ENCODE data around the gene CELF1. TPM values are rescaled to one million over a fixed set of nuclear protein-coding genes. Genes with fewer than 3 reads are reported as not detected.
A peak's percentile ranks its signal among the peaks of the same experiment; 100 is the strongest.

The CELF1 gene
- total and polyA plus RNA-seq, 9 of the 15 experiments (the other 6 are each of a cell fraction or from before 2014, with no cell fraction given), result 11.3 to 142 (median 77.4) TPM

DNA sequence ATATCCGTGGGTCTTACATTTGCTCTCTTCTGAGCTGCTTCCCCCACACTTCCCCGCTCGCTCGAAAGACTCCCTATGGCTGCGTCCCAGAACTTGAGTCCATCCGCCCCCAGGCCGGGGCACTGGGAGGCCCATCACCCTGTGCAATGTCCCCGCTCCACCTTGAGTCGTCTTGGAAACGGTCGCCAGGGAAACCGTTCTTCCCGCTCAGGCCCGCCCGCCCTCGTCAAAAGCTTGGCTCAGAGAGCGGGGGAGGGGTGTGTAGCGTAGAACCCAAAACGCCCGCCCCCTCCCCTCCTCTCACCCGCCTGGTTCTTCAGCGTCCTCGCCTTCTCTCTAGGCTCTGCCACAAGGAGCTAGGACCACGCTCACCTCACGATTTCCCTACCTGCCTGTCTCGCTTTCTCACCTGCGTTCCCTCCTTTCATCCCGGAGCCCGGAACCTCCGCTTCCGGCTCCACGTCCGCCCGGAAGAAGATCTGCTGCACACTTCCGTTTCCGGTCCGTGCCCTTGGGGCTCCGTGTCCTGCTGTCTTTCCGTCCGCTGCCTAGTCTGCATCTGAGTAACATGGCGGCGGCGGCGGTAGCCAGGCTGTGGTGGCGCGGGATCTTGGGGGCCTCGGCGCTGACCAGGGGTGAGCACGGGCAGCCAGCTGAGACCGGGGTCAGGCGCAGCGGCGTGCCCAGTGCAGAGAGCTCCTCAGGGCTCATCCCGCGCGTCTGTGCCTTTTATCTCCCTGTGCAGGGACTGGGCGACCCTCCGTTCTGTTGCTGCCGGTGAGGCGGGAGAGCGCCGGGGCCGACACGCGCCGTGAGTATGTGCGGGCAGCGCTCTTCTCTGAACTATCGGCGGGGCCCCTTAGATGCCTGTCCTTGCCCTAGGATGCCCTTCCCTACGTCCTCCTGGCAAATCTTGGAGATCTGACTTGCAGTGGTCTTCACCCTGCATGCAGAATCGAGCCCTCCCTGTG, 25.9 kb upstream of the CELF1 start, which contains the start of the genes KBTBD4 and NDUFS3 (continued):
- TF ChIP-seq, protein P1, sequence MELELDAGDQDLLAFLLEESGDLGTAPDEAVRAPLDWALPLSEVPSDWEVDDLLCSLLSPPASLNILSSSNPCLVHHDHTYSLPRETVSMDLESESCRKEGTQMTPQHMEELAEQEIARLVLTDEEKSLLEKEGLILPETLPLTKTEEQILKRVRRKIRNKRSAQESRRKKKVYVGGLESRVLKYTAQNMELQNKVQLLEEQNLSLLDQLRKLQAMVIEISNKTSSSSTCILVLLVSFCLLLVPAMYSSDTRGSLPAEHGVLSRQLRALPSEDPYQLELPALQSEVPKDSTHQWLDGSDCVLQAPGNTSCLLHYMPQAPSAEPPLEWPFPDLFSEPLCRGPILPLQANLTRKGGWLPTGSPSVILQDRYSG (tag; conservative IDR thresholded peaks at IDR 0.05; ENCODE audit: low read depth), result peak; percentile 57; the same call in 1 of the 2 replicates
- TF ChIP-seq HLTF (IDR thresholded peaks at IDR 0.05), result peak; percentile 98
- TF ChIP-seq ZNF324 (CRISPR knock-in tag; IDR thresholded peaks at IDR 0.05), result no peak
- TF ChIP-seq ZNF232 (CRISPR knock-in tag; IDR thresholded peaks at IDR 0.05), result 0 out of 2 replicates have a peak, but pooled peaks have one; percentile 39
- peak; percentile 81 to 95; a peak in 2 of 4 replicates for TF ChIP-seq CSDE1 (IDR thresholded peaks at IDR 0.05)
- TF ChIP-seq PHF20 (IDR thresholded peaks at IDR 0.05; ENCODE audit: partially characterized antibody), result peak; percentile 100
- TF ChIP-seq, protein P2, sequence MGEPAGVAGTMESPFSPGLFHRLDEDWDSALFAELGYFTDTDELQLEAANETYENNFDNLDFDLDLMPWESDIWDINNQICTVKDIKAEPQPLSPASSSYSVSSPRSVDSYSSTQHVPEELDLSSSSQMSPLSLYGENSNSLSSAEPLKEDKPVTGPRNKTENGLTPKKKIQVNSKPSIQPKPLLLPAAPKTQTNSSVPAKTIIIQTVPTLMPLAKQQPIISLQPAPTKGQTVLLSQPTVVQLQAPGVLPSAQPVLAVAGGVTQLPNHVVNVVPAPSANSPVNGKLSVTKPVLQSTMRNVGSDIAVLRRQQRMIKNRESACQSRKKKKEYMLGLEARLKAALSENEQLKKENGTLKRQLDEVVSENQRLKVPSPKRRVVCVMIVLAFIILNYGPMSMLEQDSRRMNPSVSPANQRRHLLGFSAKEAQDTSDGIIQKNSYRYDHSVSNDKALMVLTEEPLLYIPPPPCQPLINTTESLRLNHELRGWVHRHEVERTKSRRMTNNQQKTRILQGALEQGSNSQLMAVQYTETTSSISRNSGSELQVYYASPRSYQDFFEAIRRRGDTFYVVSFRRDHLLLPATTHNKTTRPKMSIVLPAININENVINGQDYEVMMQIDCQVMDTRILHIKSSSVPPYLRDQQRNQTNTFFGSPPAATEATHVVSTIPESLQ (CRISPR knock-in tag; IDR thresholded peaks at IDR 0.05), result no peak; the same call in 1 of the 2 replicates
- TF ChIP-seq, protein P3, sequence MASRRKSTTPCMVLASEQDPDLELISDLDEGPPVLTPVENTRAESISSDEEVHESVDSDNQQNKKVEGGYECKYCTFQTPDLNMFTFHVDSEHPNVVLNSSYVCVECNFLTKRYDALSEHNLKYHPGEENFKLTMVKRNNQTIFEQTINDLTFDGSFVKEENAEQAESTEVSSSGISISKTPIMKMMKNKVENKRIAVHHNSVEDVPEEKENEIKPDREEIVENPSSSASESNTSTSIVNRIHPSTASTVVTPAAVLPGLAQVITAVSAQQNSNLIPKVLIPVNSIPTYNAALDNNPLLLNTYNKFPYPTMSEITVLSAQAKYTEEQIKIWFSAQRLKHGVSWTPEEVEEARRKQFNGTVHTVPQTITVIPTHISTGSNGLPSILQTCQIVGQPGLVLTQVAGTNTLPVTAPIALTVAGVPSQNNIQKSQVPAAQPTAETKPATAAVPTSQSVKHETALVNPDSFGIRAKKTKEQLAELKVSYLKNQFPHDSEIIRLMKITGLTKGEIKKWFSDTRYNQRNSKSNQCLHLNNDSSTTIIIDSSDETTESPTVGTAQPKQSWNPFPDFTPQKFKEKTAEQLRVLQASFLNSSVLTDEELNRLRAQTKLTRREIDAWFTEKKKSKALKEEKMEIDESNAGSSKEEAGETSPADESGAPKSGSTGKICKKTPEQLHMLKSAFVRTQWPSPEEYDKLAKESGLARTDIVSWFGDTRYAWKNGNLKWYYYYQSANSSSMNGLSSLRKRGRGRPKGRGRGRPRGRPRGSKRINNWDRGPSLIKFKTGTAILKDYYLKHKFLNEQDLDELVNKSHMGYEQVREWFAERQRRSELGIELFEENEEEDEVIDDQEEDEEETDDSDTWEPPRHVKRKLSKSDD (conservative IDR thresholded peaks at IDR 0.05; ENCODE audit: low read length), result no peak; the same call in 1 of the 2 replicates
- TF ChIP-seq, protein P4, sequence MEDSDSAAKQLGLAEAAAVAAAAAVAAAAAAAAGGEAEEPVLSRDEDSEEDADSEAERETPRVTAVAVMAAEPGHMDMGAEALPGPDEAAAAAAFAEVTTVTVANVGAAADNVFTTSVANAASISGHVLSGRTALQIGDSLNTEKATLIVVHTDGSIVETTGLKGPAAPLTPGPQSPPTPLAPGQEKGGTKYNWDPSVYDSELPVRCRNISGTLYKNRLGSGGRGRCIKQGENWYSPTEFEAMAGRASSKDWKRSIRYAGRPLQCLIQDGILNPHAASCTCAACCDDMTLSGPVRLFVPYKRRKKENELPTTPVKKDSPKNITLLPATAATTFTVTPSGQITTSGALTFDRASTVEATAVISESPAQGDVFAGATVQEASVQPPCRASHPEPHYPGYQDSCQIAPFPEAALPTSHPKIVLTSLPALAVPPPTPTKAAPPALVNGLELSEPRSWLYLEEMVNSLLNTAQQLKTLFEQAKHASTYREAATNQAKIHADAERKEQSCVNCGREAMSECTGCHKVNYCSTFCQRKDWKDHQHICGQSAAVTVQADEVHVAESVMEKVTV (CRISPR knock-in tag; IDR thresholded peaks at IDR 0.05), result no peak
- peak; percentile 99 for TF ChIP-seq LARP7 (IDR thresholded peaks at IDR 0.05)
- TF ChIP-seq SIN3B (IDR thresholded peaks at IDR 0.05; ENCODE audit: low read depth), result peak; percentile 98
- no peak for TF ChIP-seq EWSR1 (IDR thresholded peaks at IDR 0.05; ENCODE audit: borderline replicate concordance, low read depth, partially characterized antibody)
- TF ChIP-seq ZNF197 (CRISPR knock-in tag; IDR thresholded peaks at IDR 0.05; ENCODE audit: low read depth), result peak; percentile 80
- peak; percentile 76 for TF ChIP-seq JUND (IDR thresholded peaks at IDR 0.05; ENCODE audit: borderline replicate concordance, low read depth, low read length)
- TF ChIP-seq JUND (tag; IDR thresholded peaks at IDR 0.05; ENCODE audit: borderline replicate concordance, low read depth, low read length), result peak; percentile 42; the same call in 1 of the 3 replicates
- no peak for TF ChIP-seq CREBBP (IDR thresholded peaks at IDR 0.05; ENCODE audit: low read depth, low read length)
- no peak for TF ChIP-seq CEBPB (tag; IDR thresholded peaks at IDR 0.05)
- peak; percentile 32; the same call in 1 of the 2 replicates for TF ChIP-seq ATF1 (CRISPR knock-in tag; IDR thresholded peaks at IDR 0.05)
- peak; percentile 92 for TF ChIP-seq ATF1 (tag; IDR thresholded peaks at IDR 0.05)
- TF ChIP-seq RBM17 (IDR thresholded peaks at IDR 0.05; ENCODE audit: borderline replicate concordance, low read depth, low read length), result no peak
- TF ChIP-seq ZNF707 (CRISPR knock-in tag; conservative IDR thresholded peaks at IDR 0.05), result no peak
